Measurements from ENCODE around the gene UNC93B1. TPM values are rescaled to one million over a fixed set of nuclear protein-coding genes. Genes with fewer than 3 reads are reported as not detected.

The UNC93B1 gene
- polyA plus RNA-seq, 1 donor (not counting 4 experiments of a cell fraction or from before 2014, with no cell fraction given) = 15.4 TPM

GRCh38 chr11:68016904-68017817, 13.3 kb upstream of the UNC93B1 start:
- H3K36me3 ChIP-seq (ENCODE audit: control insufficient read depth in 2 of 2, extremely low read depth in 1 of 2, insufficient read depth in 2 of 2, low read length in 2 of 2) = no peaks in the 10 kb centered on the region
- no peak overlapping the region for H3K4me3 ChIP-seq (ENCODE audit: control insufficient read depth in 2 of 3, extremely low read depth in 1 of 3, insufficient read depth in 2 of 3, low read depth in 1 of 3, low read length in 3 of 3)
- H3K27me3 ChIP-seq (ENCODE audit: control insufficient read depth, extremely low read depth, insufficient read depth, low read length) = no peaks in the 10 kb centered on the region
- no peaks in the 10 kb centered on the region for H3K9me1 ChIP-seq (ENCODE audit: control insufficient read depth, extremely low read depth, insufficient read depth, low read length)
- H3K4me2 ChIP-seq (ENCODE audit: control insufficient read depth, extremely low read depth, insufficient read depth, low read depth, low read length) = no peak overlapping the region
- H3K4me1 ChIP-seq (ENCODE audit: control insufficient read depth, extremely low read depth, insufficient read depth, low read length) = peaks cover 29% of the 10 kb centered on the region
- no peaks in the 10 kb centered on the region for H4K20me1 ChIP-seq (ENCODE audit: control insufficient read depth, extremely low read depth, insufficient read depth, low read length)
- DNase-seq (ENCODE audit: low read depth, low spot score) (no peak), FAIRE-seq (no peak)
- H3K79me2 ChIP-seq (ENCODE audit: control insufficient read depth, insufficient read depth, low read length) = no peaks in the 10 kb centered on the region
- no peak overlapping the region for H3K9ac ChIP-seq (ENCODE audit: control insufficient read depth, extremely low read depth, insufficient read depth, low read length)
- H3K27ac ChIP-seq (ENCODE audit: control insufficient read depth, insufficient read depth, low read length) = no peak overlapping the region
- H2AFZ ChIP-seq (ENCODE audit: control insufficient read depth, low read length) = no peak overlapping the region
- dilution Hi-C loops (cut with MboI; ENCODE audit: extremely low pct_ligation_motif_present, low sequenced_read_pairs) = no loop called here
- no peaks in the 10 kb centered on the region for H3K9me3 ChIP-seq (ENCODE audit: control insufficient read depth, low read depth, low read length)
- TF ChIP-seq CTCF (optimal IDR thresholded peaks at IDR 0.05 in 1 of 3, IDR thresholded peaks at IDR 0.05 in 1 of 3, conservative IDR thresholded peaks at IDR 0.05 in 1 of 3; ENCODE audit: extremely low read depth in 1 of 3, insufficient read depth in 2 of 3, low read length in 3 of 3) (no peak), EZH2 (IDR thresholded peaks at IDR 0.05; ENCODE audit: low read length) (no peak)

- DNase-seq (ENCODE audit: low read depth, low spot score) (no peak), FAIRE-seq (no peak)
- Histone ChIP-seq H3K4me1 (ENCODE audit: control insufficient read depth, extremely low read depth, insufficient read depth, low read length) (peaks cover 29% of the 10 kb centered on the region), H3K4me2 (ENCODE audit: control insufficient read depth, extremely low read depth, insufficient read depth, low read depth, low read length) (no peak overlapping the region), H3K9me1 (ENCODE audit: control insufficient read depth, extremely low read depth, insufficient read depth, low read length) (no peaks in the 10 kb centered on the region), H3K9ac (ENCODE audit: control insufficient read depth, extremely low read depth, insufficient read depth, low read length) (no peak overlapping the region), H3K27me3 (ENCODE audit: control insufficient read depth, extremely low read depth, insufficient read depth, low read length) (no peaks in the 10 kb centered on the region), H3K9me3 (ENCODE audit: control insufficient read depth, low read depth, low read length) (no peaks in the 10 kb centered on the region), H2AFZ (ENCODE audit: control insufficient read depth, low read length) (no peak overlapping the region), H4K20me1 (ENCODE audit: control insufficient read depth, extremely low read depth, insufficient read depth, low read length) (no peaks in the 10 kb centered on the region), H3K36me3 (ENCODE audit: control insufficient read depth in 2 of 2, extremely low read depth in 1 of 2, insufficient read depth in 2 of 2, low read length in 2 of 2) (no peaks in the 10 kb centered on the region), H3K4me3 (ENCODE audit: control insufficient read depth in 2 of 3, extremely low read depth in 1 of 3, insufficient read depth in 2 of 3, low read depth in 1 of 3, low read length in 3 of 3) (no peak overlapping the region), H3K27ac (ENCODE audit: control insufficient read depth, insufficient read depth, low read length) (no peak overlapping the region), H3K79me2 (ENCODE audit: control insufficient read depth, insufficient read depth, low read length) (no peaks in the 10 kb centered on the region)
- dilution Hi-C loops (cut with MboI; ENCODE audit: extremely low pct_ligation_motif_present, low sequenced_read_pairs) = no loop called here
- TF ChIP-seq CTCF (optimal IDR thresholded peaks at IDR 0.05 in 1 of 3, IDR thresholded peaks at IDR 0.05 in 1 of 3, conservative IDR thresholded peaks at IDR 0.05 in 1 of 3; ENCODE audit: extremely low read depth in 1 of 3, insufficient read depth in 2 of 3, low read length in 3 of 3) (no peak), EZH2 (IDR thresholded peaks at IDR 0.05; ENCODE audit: low read length) (no peak)
Observed at GRCh38 chr11:68016161-68016903, 12.4 kb upstream of the UNC93B1 start.

Data from keratinocyte (primary cell).